ENCODE data around the gene FBXW11. TPM values are rescaled to one million over a fixed set of nuclear protein-coding genes. Genes with fewer than 3 reads are reported as not detected.

Gene FBXW11
- total and polyA plus RNA-seq, 11 donors = 7.8 to 110 (median 83.0) TPM

DNA sequence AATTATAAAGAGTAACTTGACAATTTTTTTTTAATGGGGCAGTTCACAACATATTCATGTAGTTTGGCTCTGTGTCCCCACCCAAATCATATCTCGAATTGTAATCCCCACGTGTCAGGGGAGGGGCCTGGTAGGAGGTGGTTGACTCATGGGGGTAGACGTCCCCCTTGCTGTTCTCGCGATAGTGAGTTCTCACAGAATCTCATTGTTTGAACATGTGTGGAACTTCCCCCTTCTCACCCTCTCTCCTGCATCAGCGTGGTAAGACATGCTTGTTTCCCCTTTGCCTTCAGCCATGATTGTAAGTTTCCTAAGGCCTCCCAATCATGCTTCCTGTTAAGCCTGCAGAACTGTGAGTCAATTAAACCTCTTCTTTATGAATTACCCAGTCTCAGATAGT, 40.7 kb downstream of the FBXW11 start:
- whole genome bisulfite sequencing, 4 donors = 60 to 69% (median 65%) methylated on average over 6 of the region's 6 CpGs
- intact Hi-C loops (cut with DNase I) = no loop called here
- Histone ChIP-seq H3K27me3 (no peaks in the 10 kb centered on the region), H3K27ac (peak overlapping the region in 6 of 12 donors; percentile 2 to 38 (median 28)), H3K36me3 (no peaks in the 10 kb centered on the region), H3K4me1 (peaks cover 6 to 77% (median 43%) of the 10 kb centered on the region in 12 donors), H3K9me3 (no peaks in the 10 kb centered on the region), H3K4me3 (no peak overlapping the region)
- no peak for DNase-seq
- ATAC-seq = peak in 2 of 4 donors; percentile 10 to 24
- TF ChIP-seq, protein P1, sequence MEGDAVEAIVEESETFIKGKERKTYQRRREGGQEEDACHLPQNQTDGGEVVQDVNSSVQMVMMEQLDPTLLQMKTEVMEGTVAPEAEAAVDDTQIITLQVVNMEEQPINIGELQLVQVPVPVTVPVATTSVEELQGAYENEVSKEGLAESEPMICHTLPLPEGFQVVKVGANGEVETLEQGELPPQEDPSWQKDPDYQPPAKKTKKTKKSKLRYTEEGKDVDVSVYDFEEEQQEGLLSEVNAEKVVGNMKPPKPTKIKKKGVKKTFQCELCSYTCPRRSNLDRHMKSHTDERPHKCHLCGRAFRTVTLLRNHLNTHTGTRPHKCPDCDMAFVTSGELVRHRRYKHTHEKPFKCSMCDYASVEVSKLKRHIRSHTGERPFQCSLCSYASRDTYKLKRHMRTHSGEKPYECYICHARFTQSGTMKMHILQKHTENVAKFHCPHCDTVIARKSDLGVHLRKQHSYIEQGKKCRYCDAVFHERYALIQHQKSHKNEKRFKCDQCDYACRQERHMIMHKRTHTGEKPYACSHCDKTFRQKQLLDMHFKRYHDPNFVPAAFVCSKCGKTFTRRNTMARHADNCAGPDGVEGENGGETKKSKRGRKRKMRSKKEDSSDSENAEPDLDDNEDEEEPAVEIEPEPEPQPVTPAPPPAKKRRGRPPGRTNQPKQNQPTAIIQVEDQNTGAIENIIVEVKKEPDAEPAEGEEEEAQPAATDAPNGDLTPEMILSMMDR (IDR thresholded peaks at IDR 0.05) = no peak
- no peak for TF ChIP-seq POLR2A (IDR thresholded peaks at IDR 0.05)

DNA sequence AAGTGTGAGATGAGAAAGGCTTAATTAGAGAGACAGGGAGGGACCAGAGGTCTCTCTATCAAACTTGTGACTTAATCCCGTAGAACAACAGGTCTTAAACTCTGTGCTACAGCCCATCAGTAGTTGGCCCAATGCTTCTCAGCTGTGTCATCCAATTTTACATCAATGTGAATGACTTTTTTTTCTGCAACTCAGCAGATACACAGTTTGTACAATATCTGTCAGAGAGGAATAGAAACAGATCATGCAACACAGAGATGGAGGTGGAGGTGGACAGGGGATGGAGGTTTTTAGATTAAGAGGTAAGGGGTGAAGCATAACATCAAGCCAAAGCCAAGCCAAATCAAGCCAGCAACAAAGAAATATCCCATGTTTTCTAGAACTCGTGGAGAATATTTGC, 43.0 kb downstream of the FBXW11 start:
- ATAC-seq (no peak), DNase-seq (no peak)
- no peaks in the 10 kb centered on the region for H3K9me3 ChIP-seq
- H3K4me3 ChIP-seq = no peak overlapping the region
- peaks cover 0 to 5% (median 0%) of the 10 kb centered on the region in 9 donors for H3K36me3 ChIP-seq
- H3K4me1 ChIP-seq = peaks cover 6 to 81% (median 52%) of the 10 kb centered on the region in 12 donors
- WGBS, 4 donors = 69 to 80% (median 76%) methylated on average over 2 of the region's 2 CpGs
- intact Hi-C loops (cut with DNase I) = no loop called here
- TF ChIP-seq, protein P1 (IDR thresholded peaks at IDR 0.05) = no peak
- no peak for TF ChIP-seq POLR2A (IDR thresholded peaks at IDR 0.05)
- H3K27ac ChIP-seq = no peak overlapping the region
- H3K27me3 ChIP-seq = no peaks in the 10 kb centered on the region

DNA sequence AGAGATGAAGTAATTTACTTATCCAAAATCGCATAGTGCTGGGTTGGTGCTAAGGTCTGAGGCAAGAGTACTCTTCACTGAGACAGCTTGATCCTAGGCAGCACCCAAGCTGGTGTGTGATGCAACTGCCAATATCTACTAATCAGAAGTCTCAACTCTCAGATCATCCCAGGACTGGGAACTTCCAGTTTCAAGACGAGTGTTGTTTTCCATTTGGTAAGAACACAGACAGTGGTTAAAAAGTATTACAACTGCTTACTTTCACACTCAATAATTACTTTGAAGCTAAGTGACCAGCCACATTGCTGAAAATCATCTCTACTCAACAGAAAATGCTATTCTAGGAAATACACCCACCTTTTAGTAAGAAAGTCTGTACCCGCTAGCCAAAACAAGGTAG, 45.3 kb downstream of the FBXW11 start:
- Histone ChIP-seq H3K27ac (peak overlapping the region in 1 of 12 donors; percentile 0), H3K4me1 (peaks cover 11 to 92% (median 65%) of the 10 kb centered on the region in 12 donors), H3K4me3 (no peak overlapping the region), H3K36me3 (peaks cover 0 to 5% (median 0%) of the 10 kb centered on the region in 9 donors), H3K27me3 (no peaks in the 10 kb centered on the region), H3K9me3 (no peaks in the 10 kb centered on the region)
- no peak for TF ChIP-seq POLR2A (IDR thresholded peaks at IDR 0.05)
- TF ChIP-seq, protein P1 (IDR thresholded peaks at IDR 0.05) = no peak
- WGBS, 4 donors = 60 to 70% (median 67%) methylated on average over 3 of the region's 3 CpGs
- intact Hi-C loops (cut with DNase I) = no loop called here
- DNase-seq (no peak), ATAC-seq (peak; percentile 33 to 78 (median 56))

DNA sequence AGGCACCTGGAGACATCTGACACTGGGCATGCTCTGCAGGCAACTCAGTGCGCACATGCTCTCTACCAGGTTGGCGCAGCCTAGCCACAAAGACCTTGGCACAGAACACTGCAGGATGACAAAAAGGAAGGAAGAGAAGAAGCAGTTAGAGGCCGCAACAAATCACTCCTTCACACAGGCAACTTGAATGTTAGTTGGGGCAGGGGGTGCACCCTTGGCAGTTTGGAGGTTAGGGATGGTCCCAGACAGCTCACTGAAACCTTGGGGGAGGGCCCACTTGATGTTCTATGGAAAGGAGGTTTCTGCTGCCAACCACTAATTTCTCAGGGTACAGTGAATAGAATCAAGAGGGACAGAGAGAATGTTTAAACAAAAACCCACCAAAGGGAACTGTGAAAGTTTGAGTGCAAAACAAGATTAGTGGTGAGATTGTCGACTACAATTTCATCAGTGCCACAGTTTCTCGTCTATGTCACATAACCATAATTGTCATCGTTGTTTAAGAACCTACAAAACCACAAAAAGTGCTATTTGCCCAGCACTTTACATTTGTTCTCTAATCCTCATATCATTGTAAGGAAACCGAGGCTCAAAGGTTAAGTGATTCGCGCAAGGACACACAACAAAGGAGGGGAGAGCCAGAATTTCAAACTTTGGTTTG, 48.7 kb downstream of the FBXW11 start:
- no peaks in the 10 kb centered on the region for H3K9me3 ChIP-seq
- no peak for DNase-seq
- intact Hi-C loops (cut with DNase I) = loop anchor here in 1 of 10 donors (10.0 kb wide), 1 partner anchor 47 kb away; the partner anchor contains the start of gene FBXW11
- WGBS, 4 donors = 77 to 81% (median 80%) methylated on average over 9 of the region's 9 CpGs
- TF ChIP-seq, protein P1 (IDR thresholded peaks at IDR 0.05) = no peak
- no peak for TF ChIP-seq POLR2A (IDR thresholded peaks at IDR 0.05)
- peak overlapping the region in 4 of 12 donors; percentile 3 to 58 (median 18) for H3K27ac ChIP-seq
- H3K36me3 ChIP-seq = peaks cover 0 to 5% (median 0%) of the 10 kb centered on the region in 9 donors
- ATAC-seq = peak in 3 of 4 donors; percentile 44 to 61 (median 51)
- H3K4me1 ChIP-seq = peaks cover 7 to 93% (median 66%) of the 10 kb centered on the region in 12 donors
- H3K4me3 ChIP-seq = no peak overlapping the region
- no peaks in the 10 kb centered on the region for H3K27me3 ChIP-seq

Data from heart left ventricle (tissue), 16 donors.